Right renal cortex interstitium (tissue), 3 donors: ENCODE measurements around the gene UBE2O. TPM values are rescaled to one million over a fixed set of nuclear protein-coding genes. Genes with fewer than 3 reads are reported as not detected.

ENCODE experiments used
- DNase-seq, 3 donors: peaks; one replicate each; pipeline ENCODE4 v3.0.0-alpha.2; 2013; ENCODE audit warnings: low read depth in 3 of 3, low spot score in 2 of 3
- polyA plus RNA-seq, 3 donors: library from polyadenylated mRNA; unstranded; fragments of 120-200 nt; gene quantifications; one replicate each; pipeline ENCODE4 v1.2.1, GENCODE V29; 2013; ENCODE audit not compliant: insufficient read length in 3 of 3

Gene UBE2O
- polyA plus RNA-seq, 3 donors, result 23.6 to 26.5 (median 25.1) TPM

- no peak for DNase-seq
Measured at GRCh38 chr17:76420356-76421043, 32.5 kb downstream of the UBE2O start.

- no peak for DNase-seq
Measured at GRCh38 chr17:76419576-76420260, 33.2 kb downstream of the UBE2O start.

GRCh38 chr17:76417499-76418143 lies 35.3 kb downstream of the UBE2O start:
- DNase-seq, result no peak

GRCh38 chr17:76416899-76417298 lies 36.1 kb downstream of the UBE2O start:
- no peak for DNase-seq

GRCh38 chr17:76416457-76416856 lies 36.5 kb downstream of the UBE2O start:
- DNase-seq, result no peak

GRCh38 chr17:76415786-76416185 lies 37.2 kb downstream of the UBE2O start:
- DNase-seq, result no peak

- DNase-seq, result no peak
Measured at GRCh38 chr17:76414334-76415295, 38.3 kb downstream of the UBE2O start.

GRCh38 chr17:76411247-76411646 lies 41.7 kb downstream of the UBE2O start:
- DNase-seq, result no peak

- DNase-seq, result no peak
Measured at GRCh38 chr17:76410328-76410965, 42.5 kb downstream of the UBE2O start.

- no peak for DNase-seq
Measured at GRCh38 chr17:76408037-76408849, 44.7 kb downstream of the UBE2O start.

GRCh38 chr17:76407509-76407908 lies 45.4 kb downstream of the UBE2O start:
- no peak for DNase-seq

- DNase-seq, result no peak
Measured at GRCh38 chr17:76405967-76406647, 46.8 kb downstream of the UBE2O start.

GRCh38 chr17:76405607-76405966 lies 47.4 kb downstream of the UBE2O start:
- no peak for DNase-seq

GRCh38 chr17:76404976-76405563 lies 47.9 kb downstream of the UBE2O start:
- DNase-seq, result no peak

GRCh38 chr17:76404256-76404655 lies 48.7 kb downstream of the UBE2O start:
- DNase-seq, result no peak

GRCh38 chr17:76402711-76403110 lies 50.2 kb downstream of the UBE2O start:
- DNase-seq, result no peak

- no peak for DNase-seq
Measured at GRCh38 chr17:76399175-76400172, 53.5 kb downstream of the UBE2O start.
